C4-2B (cell line): ENCODE data around the gene CALHM3.

Experiments
- H3K27ac ChIP-seq: fragments of 450-650 bp; 2 replicates; pipeline ENCODE4 v1.5.1; 2017
- ZFX ChIP-seq: fragments of 450-650 bp; IDR thresholded peaks from 2 replicates; pipeline ENCODE4 v1.6.1; 2017
- TF ChIP-seq, protein P1 (sequence below): fragments of 450-650 bp; conservative IDR thresholded peaks from 2 replicates; pipeline ENCODE4 v1.5.1; 2017; ENCODE audit warnings: mild to moderate bottlenecking

The CALHM3 gene

DNA sequence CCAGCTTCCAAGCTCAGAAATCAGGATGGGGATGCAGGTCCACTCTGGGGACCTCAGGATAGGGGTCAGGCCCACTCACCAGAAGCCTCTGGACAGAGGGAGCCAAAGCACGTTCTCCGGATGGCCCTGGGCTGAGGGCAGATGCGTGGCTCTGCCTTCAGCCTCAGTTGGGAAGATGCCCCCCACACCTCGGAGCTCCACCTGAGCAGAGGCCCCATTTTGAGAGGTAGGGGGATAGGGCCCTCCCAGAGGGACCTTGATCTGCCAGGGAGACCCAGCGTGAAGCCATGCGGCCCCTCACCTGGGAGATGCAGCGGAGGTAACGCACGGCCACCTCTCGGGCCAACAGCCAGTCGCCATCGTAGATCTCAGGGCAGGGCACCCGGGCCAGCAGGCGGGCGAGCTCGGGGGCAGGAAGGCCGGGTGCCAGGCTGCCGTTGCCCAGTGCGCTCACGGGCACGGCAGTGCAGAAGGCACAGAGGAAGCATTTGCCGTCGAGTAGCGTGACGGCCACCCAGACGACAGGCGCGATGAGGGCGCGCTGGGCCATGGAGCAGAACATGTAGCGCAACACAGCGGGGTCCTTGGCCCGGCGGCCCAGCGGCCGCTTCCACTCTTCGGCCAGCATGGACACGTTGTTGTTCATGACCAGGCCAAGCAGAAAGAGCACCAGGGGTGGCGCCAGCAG is 21.0 kb downstream of the CALHM3 start:
- no peak for TF ChIP-seq ZFX
- TF ChIP-seq, protein P1, sequence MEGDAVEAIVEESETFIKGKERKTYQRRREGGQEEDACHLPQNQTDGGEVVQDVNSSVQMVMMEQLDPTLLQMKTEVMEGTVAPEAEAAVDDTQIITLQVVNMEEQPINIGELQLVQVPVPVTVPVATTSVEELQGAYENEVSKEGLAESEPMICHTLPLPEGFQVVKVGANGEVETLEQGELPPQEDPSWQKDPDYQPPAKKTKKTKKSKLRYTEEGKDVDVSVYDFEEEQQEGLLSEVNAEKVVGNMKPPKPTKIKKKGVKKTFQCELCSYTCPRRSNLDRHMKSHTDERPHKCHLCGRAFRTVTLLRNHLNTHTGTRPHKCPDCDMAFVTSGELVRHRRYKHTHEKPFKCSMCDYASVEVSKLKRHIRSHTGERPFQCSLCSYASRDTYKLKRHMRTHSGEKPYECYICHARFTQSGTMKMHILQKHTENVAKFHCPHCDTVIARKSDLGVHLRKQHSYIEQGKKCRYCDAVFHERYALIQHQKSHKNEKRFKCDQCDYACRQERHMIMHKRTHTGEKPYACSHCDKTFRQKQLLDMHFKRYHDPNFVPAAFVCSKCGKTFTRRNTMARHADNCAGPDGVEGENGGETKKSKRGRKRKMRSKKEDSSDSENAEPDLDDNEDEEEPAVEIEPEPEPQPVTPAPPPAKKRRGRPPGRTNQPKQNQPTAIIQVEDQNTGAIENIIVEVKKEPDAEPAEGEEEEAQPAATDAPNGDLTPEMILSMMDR = no peak
- H3K27ac ChIP-seq = no peak overlapping the region

DNA sequence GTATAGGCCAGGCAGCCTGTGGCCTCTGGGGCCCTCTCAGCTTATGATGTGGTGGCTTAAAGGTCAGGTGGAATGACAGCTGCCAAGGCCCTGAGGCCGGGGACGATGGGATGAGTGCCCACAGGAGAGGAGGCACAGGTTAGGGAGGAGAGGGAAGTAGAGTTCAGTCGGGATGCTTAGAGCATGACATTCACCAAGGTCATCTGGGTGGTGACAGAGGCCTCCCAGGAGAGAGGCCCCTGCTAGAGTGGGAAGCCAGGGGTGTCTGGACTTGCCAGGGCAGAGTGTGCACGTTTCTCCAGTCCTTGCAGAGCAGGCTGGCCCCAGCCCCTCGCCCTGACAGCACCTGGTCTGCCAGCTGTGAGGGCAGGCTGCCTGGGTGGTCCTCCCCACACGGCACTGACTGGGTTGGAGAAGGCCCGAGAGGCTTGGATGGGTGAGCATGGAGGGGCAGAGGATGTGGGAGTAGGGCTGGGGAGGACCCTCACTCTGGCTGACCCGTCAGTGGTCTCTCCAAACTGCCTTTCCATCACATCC is 21.8 kb downstream of the CALHM3 start:
- H3K27ac ChIP-seq = no peak overlapping the region
- TF ChIP-seq, protein P1 = no peak
- TF ChIP-seq ZFX = no peak

DNA sequence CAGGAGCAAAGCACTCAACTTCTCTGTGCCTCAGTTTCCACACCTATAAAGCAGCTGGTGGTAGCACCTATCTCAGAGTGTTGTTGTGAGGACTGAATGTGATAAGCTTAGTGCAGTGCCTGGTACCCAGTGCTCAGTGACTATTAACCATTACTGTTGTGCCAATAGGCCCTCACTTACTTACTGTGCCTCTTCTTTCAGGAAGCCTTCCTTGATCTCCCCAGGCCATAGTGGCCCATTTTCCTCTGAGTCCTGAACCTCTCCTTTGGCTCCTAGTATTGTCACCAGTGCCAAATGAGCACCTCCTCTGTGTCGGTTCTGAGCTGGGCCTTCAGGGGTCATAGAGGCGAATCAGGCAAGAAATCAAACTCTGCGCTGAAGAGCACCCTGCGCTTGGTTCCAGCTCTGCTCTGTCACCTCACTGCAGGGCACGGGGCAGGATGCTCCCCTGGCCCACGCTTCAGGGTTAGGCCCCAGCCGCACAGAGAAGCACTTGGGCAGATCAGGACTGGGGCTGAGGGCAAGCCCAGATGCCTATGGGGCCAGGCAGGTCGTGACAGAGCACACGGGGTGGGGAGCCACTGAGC is 22.9 kb downstream of the CALHM3 start:
- TF ChIP-seq, protein P1 = no peak
- TF ChIP-seq ZFX = no peak
- no peak overlapping the region for H3K27ac ChIP-seq

DNA sequence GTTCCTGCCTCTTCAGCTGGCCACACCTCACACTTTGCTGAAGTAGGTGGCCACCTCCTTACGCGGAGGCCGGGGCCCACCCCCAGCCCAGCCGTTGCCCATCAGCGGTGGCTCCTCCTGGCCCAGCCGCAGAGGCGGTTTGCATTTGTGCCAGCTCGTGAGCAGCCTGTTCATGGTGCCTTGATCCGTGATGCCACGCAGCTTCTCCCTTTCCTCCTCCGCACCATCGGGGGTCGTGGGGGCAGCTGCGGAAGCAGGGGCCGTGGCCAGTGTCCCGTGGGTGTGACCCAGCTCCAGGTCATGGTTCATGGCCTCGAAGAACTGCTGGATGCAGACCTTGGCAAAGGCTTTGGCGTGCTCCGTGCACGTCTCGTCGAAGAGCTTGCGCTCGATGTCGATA is 23.8 kb downstream of the CALHM3 start:
- no peak for TF ChIP-seq ZFX
- TF ChIP-seq, protein P1 = no peak
- H3K27ac ChIP-seq = no peak overlapping the region

DNA sequence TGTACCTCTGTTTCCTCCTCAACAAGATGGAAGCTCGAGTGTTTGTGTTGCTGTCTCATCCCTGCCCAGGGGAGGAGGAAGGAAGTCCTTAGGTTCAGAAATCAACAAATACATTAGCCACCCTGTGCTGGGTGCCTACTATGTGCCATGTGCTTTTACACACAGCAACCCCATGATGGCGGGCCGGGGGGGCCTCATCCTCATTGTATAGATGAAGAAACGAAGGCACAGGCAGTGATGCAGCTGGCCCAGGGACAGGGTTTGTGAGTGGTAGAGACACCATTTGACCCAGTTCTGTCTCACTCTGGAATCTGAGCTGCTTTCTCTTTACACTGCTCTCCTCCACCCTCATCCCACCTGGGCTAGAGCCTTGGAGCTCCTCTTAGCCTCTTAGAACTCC is 25.0 kb downstream of the CALHM3 start:
- H3K27ac ChIP-seq = no peak overlapping the region
- TF ChIP-seq, protein P1 = no peak
- no peak for TF ChIP-seq ZFX

DNA sequence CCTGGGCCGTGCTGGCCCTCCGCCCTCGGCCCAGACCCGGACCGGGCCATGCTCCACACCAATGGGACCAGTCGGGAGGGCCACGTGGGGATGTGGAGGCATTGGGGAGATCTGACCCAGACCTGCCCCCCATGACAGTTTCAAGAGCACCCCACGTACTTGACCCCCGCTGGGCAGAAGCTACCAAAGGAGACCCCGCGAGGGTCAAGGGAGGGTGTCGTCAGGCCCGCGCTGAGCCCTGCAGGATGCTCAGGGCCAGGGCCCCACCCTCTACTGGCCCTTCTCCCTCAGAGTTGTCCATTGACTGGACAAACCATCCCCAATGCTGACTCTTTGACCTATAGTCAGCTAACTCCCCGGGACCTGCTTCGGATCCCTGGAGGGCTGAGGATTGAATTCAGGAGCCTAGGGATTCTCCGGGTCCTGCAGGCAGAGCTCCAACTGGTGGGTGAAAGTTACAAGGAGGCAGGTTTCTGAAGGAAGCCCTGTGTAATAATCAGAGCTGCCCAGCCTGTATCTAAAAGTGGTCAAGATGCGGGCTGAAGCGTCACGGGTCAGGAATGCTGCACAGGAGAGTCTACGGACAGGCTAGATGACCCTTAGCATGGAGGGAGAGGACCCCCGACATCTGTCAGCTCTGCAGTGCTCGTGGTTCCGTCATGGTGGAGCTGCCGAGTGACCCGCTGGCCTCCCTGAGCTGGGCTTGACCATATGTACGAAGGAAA is 26.4 kb downstream of the CALHM3 start:
- TF ChIP-seq, protein P1 = no peak
- no peak for TF ChIP-seq ZFX
- no peak overlapping the region for H3K27ac ChIP-seq
